ENCODE measurements around the gene STK11.

Gene STK11

GRCh38 chr19:1205114-1206099 is at the start of gene STK11:
Gene STK11 (plus strand): TSS chr19:1205778. CDS start chr19:1206914, 1,136 bp downstream.
- in situ Hi-C loops (cut with MboI; ENCODE audit: low sequenced_read_pairs), result no loop called here

- in situ Hi-C loops (cut with MboI; ENCODE audit: low sequenced_read_pairs), result no loop called here
Measured at GRCh38 chr19:1156305-1156801, 49.2 kb upstream of the STK11 start.

GRCh38 chr19:1156830-1157615 is 48.6 kb upstream of the STK11 start:
- in situ Hi-C loops (cut with MboI; ENCODE audit: low sequenced_read_pairs), result no loop called here

DNA sequence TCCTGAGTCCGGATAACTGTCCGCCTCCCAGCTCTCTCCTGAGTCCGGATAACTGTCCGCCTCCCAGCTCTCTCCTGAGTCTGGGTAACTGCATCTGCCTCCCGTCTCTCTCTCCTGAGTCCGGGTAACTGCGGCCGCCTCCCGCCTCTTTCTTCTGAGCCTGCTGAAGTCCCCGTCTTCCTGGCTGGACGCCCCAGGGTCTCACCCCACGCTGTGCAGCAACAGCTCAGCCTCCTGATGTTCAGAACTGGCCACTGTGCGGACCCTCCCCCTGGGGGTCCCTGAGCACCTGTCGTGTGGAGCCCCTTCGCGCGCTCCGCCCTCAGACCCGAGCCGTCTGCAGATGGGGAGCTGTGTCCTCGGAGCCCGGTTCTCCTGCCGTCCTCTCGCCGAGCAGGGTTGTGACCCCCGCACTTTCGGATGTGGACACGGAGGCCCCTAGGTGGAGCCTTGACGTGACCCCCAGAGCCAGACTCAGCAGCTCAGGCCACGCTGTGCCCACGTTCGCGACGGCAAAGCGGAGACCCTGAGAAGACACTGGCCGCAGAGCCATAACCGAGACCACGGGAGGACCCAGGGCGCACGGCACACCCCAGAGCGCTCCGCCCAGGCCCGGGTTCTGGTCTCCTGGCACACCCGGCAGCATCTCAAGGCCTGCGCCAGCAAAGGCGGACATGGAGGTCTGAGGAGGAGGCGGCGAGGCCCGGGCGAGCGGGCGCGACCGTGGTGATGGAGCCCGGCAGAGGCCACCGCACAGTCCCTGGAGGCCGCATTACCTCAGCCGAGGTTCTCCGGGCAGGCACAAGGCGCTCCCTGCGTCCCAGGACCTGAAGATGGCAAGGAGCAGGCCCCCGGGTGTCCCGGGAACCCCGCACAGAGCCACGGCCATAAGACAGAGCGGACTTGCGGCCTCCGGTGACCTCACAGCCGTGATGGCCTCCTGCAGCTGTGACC is 47.4 kb upstream of the STK11 start:
- in situ Hi-C loops (cut with MboI; ENCODE audit: low sequenced_read_pairs), result no loop called here

DNA sequence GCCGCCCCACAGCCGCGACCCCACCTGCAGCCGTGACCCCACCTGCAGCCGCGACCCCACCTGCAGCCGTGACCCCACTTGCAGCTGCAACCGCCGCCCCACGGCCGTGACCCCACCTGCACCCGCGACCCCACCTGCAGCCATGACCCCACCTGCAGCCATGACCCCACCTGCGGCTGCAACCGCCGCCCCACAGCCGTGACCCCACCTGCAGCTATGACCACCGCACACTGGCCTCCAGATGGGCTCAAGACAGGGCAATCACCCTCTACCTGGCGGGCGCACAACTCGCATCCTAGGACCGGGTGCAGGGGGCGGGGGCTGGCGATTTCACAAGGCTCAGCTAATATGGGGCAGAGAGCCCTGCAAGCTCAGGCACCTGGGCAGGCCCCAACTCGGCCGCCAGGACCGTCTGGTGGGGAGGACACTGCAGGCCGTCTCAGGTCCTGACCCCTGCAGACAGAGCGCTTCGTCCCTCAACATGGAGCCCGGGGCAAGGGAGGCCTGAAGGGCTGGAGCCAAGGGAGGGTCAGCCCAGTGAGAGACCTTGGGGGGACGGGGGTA is 46.6 kb upstream of the STK11 start:
- in situ Hi-C loops (cut with MboI; ENCODE audit: low sequenced_read_pairs), result no loop called here

- in situ Hi-C loops (cut with MboI; ENCODE audit: low sequenced_read_pairs), result no loop called here
Measured at GRCh38 chr19:1159864-1160595, 45.5 kb upstream of the STK11 start.

- in situ Hi-C loops (cut with MboI; ENCODE audit: low sequenced_read_pairs), result no loop called here
Measured at GRCh38 chr19:1161716-1162115, 43.9 kb upstream of the STK11 start.

DNA sequence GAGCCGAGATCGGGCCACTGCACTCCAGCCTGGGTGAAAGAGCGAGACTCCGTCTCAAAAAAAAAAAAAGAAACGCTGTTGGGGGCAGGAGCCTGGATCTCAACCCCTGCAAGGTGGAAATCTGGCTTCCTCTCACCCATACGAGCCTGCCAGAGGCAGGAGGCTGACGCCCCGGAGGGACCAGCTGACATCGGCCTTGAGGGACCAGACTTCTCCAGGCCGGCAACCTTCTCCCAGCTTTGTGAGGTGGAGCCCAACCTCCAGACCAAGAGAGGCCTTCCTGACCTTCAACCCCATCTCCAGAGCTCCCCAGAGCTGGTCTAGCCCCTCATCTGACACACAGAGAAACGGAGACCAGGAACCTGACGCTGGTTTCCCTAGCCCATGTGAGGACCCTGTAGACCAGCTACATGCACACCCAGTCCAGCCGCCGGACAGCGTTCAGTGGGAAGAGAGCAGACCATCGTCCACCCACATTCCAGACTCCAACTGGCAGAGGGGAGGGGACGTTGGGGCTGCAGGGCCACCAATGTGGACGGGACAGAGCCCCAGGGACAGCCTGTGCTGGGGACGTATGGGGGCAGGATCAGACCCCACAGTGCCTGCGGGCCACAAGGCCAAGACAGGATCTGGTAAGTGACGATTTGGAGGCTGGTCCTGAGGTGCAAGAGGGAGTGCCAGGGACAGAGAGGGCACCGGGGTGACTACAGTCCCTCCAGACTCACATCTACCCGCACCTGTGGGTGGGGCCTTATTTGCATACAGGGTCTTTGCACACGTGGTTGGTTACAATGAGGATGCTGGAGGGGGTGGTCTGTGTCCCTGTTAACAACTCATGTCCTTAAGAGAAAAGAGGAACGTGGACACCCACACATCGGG is 42.9 kb upstream of the STK11 start:
- in situ Hi-C loops (cut with MboI; ENCODE audit: low sequenced_read_pairs), result no loop called here

- in situ Hi-C loops (cut with MboI; ENCODE audit: low sequenced_read_pairs), result no loop called here
Measured at GRCh38 chr19:1163283-1163933, 42.2 kb upstream of the STK11 start.

- in situ Hi-C loops (cut with MboI; ENCODE audit: low sequenced_read_pairs), result no loop called here
Measured at GRCh38 chr19:1163934-1164683, 41.5 kb upstream of the STK11 start.

- in situ Hi-C loops (cut with MboI; ENCODE audit: low sequenced_read_pairs), result no loop called here
Measured at GRCh38 chr19:1164684-1165531, 40.7 kb upstream of the STK11 start.

- in situ Hi-C loops (cut with MboI; ENCODE audit: low sequenced_read_pairs), result no loop called here
Measured at GRCh38 chr19:1166872-1167573, 38.6 kb upstream of the STK11 start.

- in situ Hi-C loops (cut with MboI; ENCODE audit: low sequenced_read_pairs), result no loop called here
Measured at GRCh38 chr19:1167687-1168571, 37.6 kb upstream of the STK11 start.

DNA sequence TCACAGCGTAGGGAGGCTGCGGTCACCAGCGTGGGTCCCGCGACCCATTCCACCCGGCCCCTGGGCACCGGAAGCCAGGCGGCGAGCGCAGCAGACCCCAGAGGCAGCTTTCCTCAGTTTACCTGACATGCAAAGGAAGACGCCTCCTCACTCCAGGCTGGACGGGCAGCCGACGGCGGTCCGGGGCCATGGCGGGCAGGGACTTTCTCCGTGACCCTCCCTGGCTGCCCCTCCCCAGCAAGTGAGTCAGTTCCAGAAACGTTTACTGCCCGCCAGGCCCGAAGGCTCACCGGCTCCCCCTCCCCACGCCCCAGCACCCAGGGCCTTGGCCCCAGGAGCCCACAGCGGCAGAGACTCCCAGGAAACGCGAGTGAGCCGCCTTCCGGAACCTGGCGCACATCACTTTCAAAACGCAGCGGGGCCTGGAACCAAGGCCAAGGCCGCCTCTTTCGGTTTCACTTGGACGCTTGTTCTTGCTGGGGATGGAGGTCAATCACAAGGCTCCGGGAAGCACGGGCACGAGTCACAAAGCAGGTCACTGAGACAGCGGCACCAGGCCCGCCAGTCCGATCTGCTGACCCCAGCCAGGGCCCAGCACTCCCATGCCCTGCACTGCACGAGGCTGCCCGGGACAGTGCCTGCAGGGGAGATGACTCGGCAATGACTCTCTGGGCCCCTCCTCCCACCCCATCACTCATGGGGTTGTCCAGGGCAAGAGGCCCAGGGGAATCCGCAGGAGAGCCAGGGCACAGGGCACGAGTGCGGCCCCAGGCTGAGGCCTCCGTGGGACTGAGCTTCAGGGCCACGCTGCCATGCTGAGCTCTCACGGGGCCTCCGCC is 36.8 kb upstream of the STK11 start:
- in situ Hi-C loops (cut with MboI; ENCODE audit: low sequenced_read_pairs), result no loop called here
